ENCODE measurements around the gene SKA3. TPM values are rescaled to one million over a fixed set of nuclear protein-coding genes. Genes with fewer than 3 reads are reported as not detected.
A peak's percentile ranks its signal among the peaks of the same experiment; 100 is the strongest.

SKA3 gene
- total RNA-seq, 1 experiment from 2014 or later = 42.1 TPM

GRCh38 chr13:21164631-21165030 lies 11.7 kb downstream of the SKA3 start (continued):
- no peak for TF ChIP-seq E2F1 (CRISPR knock-in tag; IDR thresholded peaks at IDR 0.05)
- no peak for TF ChIP-seq ETV6 (CRISPR knock-in tag; IDR thresholded peaks at IDR 0.05)

GRCh38 chr13:21152251-21152899 lies 24.0 kb downstream of the SKA3 start:
- ChIA-PET POLR2A (no interaction called here), CTCF (interaction anchor here (0.7 to 1.4 kb wide), 3 partner anchors 41 to 209 kb away, joined by 3 to 6 read pairs (median 6); no protein-coding TSS in a partner anchor)
- no peak for DNase-seq (ENCODE audit: low spot score)
- TF ChIP-seq ZNF425 (CRISPR knock-in tag; conservative IDR thresholded peaks at IDR 0.05) = no peak
- no peak for TF ChIP-seq FOXK1 (CRISPR knock-in tag; IDR thresholded peaks at IDR 0.05)
- no peak for TF ChIP-seq MLX (CRISPR knock-in tag; IDR thresholded peaks at IDR 0.05)
- no peak for TF ChIP-seq CBFB (CRISPR knock-in tag; IDR thresholded peaks at IDR 0.05; ENCODE audit: low read depth)
- TF ChIP-seq KAT7 (CRISPR knock-in tag; IDR thresholded peaks at IDR 0.05; ENCODE audit: borderline replicate concordance) = no peak
- TF ChIP-seq ZNF671 (CRISPR knock-in tag; IDR thresholded peaks at IDR 0.05) = no peak
- TF ChIP-seq FOXP4 (CRISPR knock-in tag; IDR thresholded peaks at IDR 0.05) = no peak
- TF ChIP-seq MAX (CRISPR knock-in tag; IDR thresholded peaks at IDR 0.05) = no peak
- TF ChIP-seq IRF1 (CRISPR knock-in tag; IDR thresholded peaks at IDR 0.05) = no peak
- no peak for TF ChIP-seq STAT6 (CRISPR knock-in tag; conservative IDR thresholded peaks at IDR 0.05; ENCODE audit: low read depth)
- TF ChIP-seq SP1 (CRISPR knock-in tag; conservative IDR thresholded peaks at IDR 0.05) = no peak
- TF ChIP-seq ATF2 (CRISPR knock-in tag; IDR thresholded peaks at IDR 0.05; ENCODE audit: borderline replicate concordance, low read depth) = no peak
- no peak for TF ChIP-seq ATF3 (CRISPR knock-in tag; conservative IDR thresholded peaks at IDR 0.05)
- TF ChIP-seq ZNF281 (CRISPR knock-in tag; IDR thresholded peaks at IDR 0.05) = no peak
- TF ChIP-seq TCF7 (CRISPR knock-in tag; IDR thresholded peaks at IDR 0.05; ENCODE audit: low read depth) = no peak
- no peak for TF ChIP-seq ZBTB43 (CRISPR knock-in tag; IDR thresholded peaks at IDR 0.05)
- no peak for TF ChIP-seq ATF1 (CRISPR knock-in tag; IDR thresholded peaks at IDR 0.05)
- H3K9me3 Mint-ChIP-seq = no peaks in the 10 kb centered on the region
- H3K27me3 Mint-ChIP-seq (ENCODE audit: low read depth) = no peaks in the 10 kb centered on the region
- H3K27ac Mint-ChIP-seq = peak overlapping the region; percentile 22
- ATAC-seq = peak; percentile 54
- peaks cover 33% of the 10 kb centered on the region for H3K4me1 Mint-ChIP-seq
- no peak overlapping the region for H3K4me3 Mint-ChIP-seq
- peaks cover 31% of the 10 kb centered on the region for H3K36me3 Mint-ChIP-seq

Measured in WTC11 (cell line).